GM12878 (cell line): Measurements from ENCODE around the gene C3orf22. TPM values are rescaled to one million over a fixed set of nuclear protein-coding genes. Genes with fewer than 3 reads are reported as not detected.

Experiments used
- ATAC-seq: fragments of 200-7000 bp; cut with Tn5 transposase; 3 replicates; pipeline ENCODE4 v1.9.1; 2020; ENCODE audit warnings: mild to moderate bottlenecking, moderate library complexity
- BruUV-seq: library from RNA; stranded (reverse); fragments of 400-500 nt; replicated peaks from 2 replicates; lab custom pipeline; 2021; lab: Mats Ljungman, UMichigan
- CTCF ChIA-PET: fragments of 300-600 bp; sonication (Branson Sonifier 250); formaldehyde crosslinking; extraction: SDS; loops from one replicate; lab custom pipeline; 2021; ENCODE audit warnings: inconsistent platforms; lab: Yijun Ruan, JAX
- POLR2A ChIA-PET: fragments of 350-600 bp; formaldehyde crosslinking; extraction: SDS; loops from one replicate; lab custom pipeline; 2021; ENCODE audit warnings: inconsistent platforms; lab: Charles Lee
- RAD21 ChIA-PET: fragments of 300-600 bp; sonication (Branson Sonifier 250); formaldehyde crosslinking; loops from one replicate; lab custom pipeline; 2023; ENCODE audit warnings: antibody characterized with exemption; ENCODE audit not compliant: unreplicated experiment; lab: Charles Lee
- SMC1A ChIA-PET: fragments of 300-600 bp; sonication (Branson Sonifier 250); formaldehyde crosslinking; loops from one replicate; lab custom pipeline; 2023; ENCODE audit not compliant: unreplicated experiment, uncharacterized antibody; lab: Charles Lee
- DNase-seq: peaks from one replicate; pipeline ENCODE4 v3.0.0-alpha.2; 2011; ENCODE audit warnings: low read depth, low spot score
- FAIRE-seq: peaks from 3 replicates; lab custom pipeline; 2011; peaks lifted over from hg19 to GRCh38; lab: Jason Lieb, UNC
- H2AFZ ChIP-seq: 2 replicates; pipeline ENCODE4 v1.6.0; 2011; ENCODE audit warnings: low read depth, low read length, control low read depth; ENCODE audit not compliant: control insufficient read depth
- H3K27ac ChIP-seq: 2 replicates; pipeline ENCODE4 v1.5.1; 2011; ENCODE audit warnings: control low read depth; ENCODE audit not compliant: control insufficient read depth, insufficient read depth
- H3K27me3 ChIP-seq, 2 experiments: replicated peaks in 1 of 2; 2 replicates each; pipeline versions ENCODE4 v1.6.0 to v1.6.1; 2011; ENCODE audit warnings: low read length in 1 of 2; ENCODE audit not compliant: control insufficient read depth in 2 of 2, insufficient read depth in 2 of 2
- H3K36me3 ChIP-seq, 2 experiments: 2 replicates each; pipeline ENCODE4 v1.5.1; 2011; ENCODE audit warnings: low read length in 1 of 2; ENCODE audit not compliant: control insufficient read depth in 2 of 2, insufficient read depth in 2 of 2
- H3K4me1 ChIP-seq: 2 replicates; pipeline ENCODE4 v1.6.1; 2011; ENCODE audit warnings: mild to moderate bottlenecking, low read length, moderate library complexity, mixed read lengths; ENCODE audit not compliant: control insufficient read depth, insufficient read depth
- H3K4me2 ChIP-seq: 2 replicates; pipeline ENCODE4 v1.6.0; 2011; ENCODE audit warnings: control low read depth; ENCODE audit not compliant: control insufficient read depth, insufficient read depth
- H3K4me3 ChIP-seq: fragments of 200-600 bp; sonication (generic); 2 replicates; pipeline ENCODE4 v1.5.1; 2016
- H3K79me2 ChIP-seq: 2 replicates; pipeline ENCODE4 v1.6.0; 2011; ENCODE audit warnings: low read length; ENCODE audit not compliant: control insufficient read depth, insufficient read depth
- H3K9ac ChIP-seq: 2 replicates; pipeline ENCODE4 v1.8.0; 2011; ENCODE audit warnings: low read length, control low read depth, mixed read lengths; ENCODE audit not compliant: control insufficient read depth, insufficient read depth
- H3K9me3 ChIP-seq: replicated peaks from 3 replicates; pipeline ENCODE4 v1.5.1; 2011; ENCODE audit warnings: mild to moderate bottlenecking, low read length; ENCODE audit not compliant: control insufficient read depth, insufficient read depth
- H4K20me1 ChIP-seq: 2 replicates; pipeline ENCODE4 v1.6.0; 2011; ENCODE audit not compliant: control insufficient read depth, insufficient read depth
- CHD4 ChIP-seq: fragments of 200-600 bp; sonication (generic); IDR thresholded peaks from 2 replicates; pipeline ENCODE4 v1.6.1; 2016; ENCODE audit warnings: mild to moderate bottlenecking
- CREM ChIP-seq: IDR thresholded peaks from 2 replicates; pipeline ENCODE4 v1.6.1; 2014; ENCODE audit warnings: antibody characterized with exemption, low read depth
- EZH2 ChIP-seq: IDR thresholded peaks from 2 replicates; pipeline ENCODE4 v1.6.1; 2012; ENCODE audit warnings: low read depth, mild to moderate bottlenecking, control low read depth, inconsistent platforms, low read length, borderline replicate concordance; ENCODE audit not compliant: control insufficient read depth
- FOXM1 ChIP-seq: IDR thresholded peaks from 2 replicates; pipeline ENCODE4 v1.6.1; 2012; ENCODE audit warnings: low read depth, mild to moderate bottlenecking, inconsistent platforms, low read length, moderate library complexity
- IRF4 ChIP-seq: IDR thresholded peaks from 2 replicates; pipeline ENCODE4 v1.6.1; 2011; ENCODE audit warnings: low read depth, low read length
- KDM1A ChIP-seq: fragments of 200-600 bp; sonication (generic); IDR thresholded peaks from 2 replicates; pipeline ENCODE4 v1.6.1; 2016; ENCODE audit warnings: borderline replicate concordance
- KLF5 ChIP-seq: fragments of 450-650 bp; IDR thresholded peaks from 2 replicates; pipeline ENCODE4 v1.6.1; 2014; ENCODE audit warnings: mild to moderate bottlenecking; ENCODE audit not compliant: partially characterized antibody
- PAX5 ChIP-seq: IDR thresholded peaks from 2 replicates; pipeline ENCODE4 v1.6.1; 2011; ENCODE audit warnings: low read depth, low read length, borderline replicate concordance
- POU2F2 ChIP-seq: IDR thresholded peaks from 3 replicates; pipeline ENCODE4 v1.6.1; 2011; ENCODE audit warnings: low read depth, mild to moderate bottlenecking, low read length, borderline replicate concordance
- PRDM15 ChIP-seq: fragments of 450-650 bp; formaldehyde crosslinking; IDR thresholded peaks from 2 replicates; pipeline ENCODE4 v1.4.0; 2020; ENCODE audit warnings: mild to moderate bottlenecking, moderate library complexity
- STAT3 ChIP-seq: IDR thresholded peaks from 2 replicates; pipeline ENCODE4 v1.6.1; 2011; ENCODE audit warnings: low read depth, low read length, improper control_type of control experiment
- TBL1XR1 ChIP-seq: IDR thresholded peaks from 2 replicates; pipeline ENCODE4 v1.6.1; 2012; ENCODE audit warnings: low read depth, low read length, improper control_type of control experiment
- USF2 ChIP-seq: IDR thresholded peaks from 2 replicates; pipeline ENCODE4 v1.6.1; 2011; ENCODE audit warnings: low read depth, low read length, improper control_type of control experiment, borderline replicate concordance
- YY1 ChIP-seq: IDR thresholded peaks from 2 replicates; pipeline ENCODE4 v1.6.1; 2011; ENCODE audit warnings: low read depth, mild to moderate bottlenecking, low read length
- ZNF592 ChIP-seq: fragments of 450-650 bp; IDR thresholded peaks from 2 replicates; pipeline ENCODE4 v1.6.1; 2017; ENCODE audit warnings: mild to moderate bottlenecking, moderate library complexity
- ZSCAN29 ChIP-seq: fragments of 450-650 bp; IDR thresholded peaks from 2 replicates; pipeline ENCODE4 v1.6.1; 2017; ENCODE audit warnings: mild to moderate bottlenecking, moderate library complexity
- ZZZ3 ChIP-seq: IDR thresholded peaks from 2 replicates; pipeline ENCODE4 v1.6.1; 2011; ENCODE audit warnings: low read depth; ENCODE audit not compliant: control insufficient read depth, insufficient read length
- WGBS: methylation state at CpG from one replicate; pipeline ENCODE4 v1.1.6; 2016; ENCODE audit warnings: low lambda C conversion rate; ENCODE audit not compliant: insufficient replicate concordance, insufficient coverage; ENCODE audit errors: missing lambda C conversion rate; 5-methylcytosine and 5-hydroxymethylcytosine counted together
- in situ Hi-C: fragments of 300-500 bp; cut with MboI; formaldehyde crosslinking; loops from 9 replicates; pipeline ENCODE4 v1.14.3; 2018; ENCODE audit warnings: mixed read lengths
- intact Hi-C: fragments of 100-400 bp; cut with micrococcal nuclease; formaldehyde crosslinking; loops from one replicate; pipeline ENCODE4 v1.14.2; 2022; ENCODE audit not compliant: unreplicated experiment
- polyA plus RNA-seq, 11 experiments: library from polyadenylated mRNA; depleted of rRNA in 4 of 11; unstranded in 6 of 11; stranded (reverse) in 5 of 11; fragments of >200 nt; fragmentation: Nextera tagmentation in 4 of 11; fragmentation: Illumina TruSeq in 1 of 11; extraction: Ambion mirVana in 4 of 11; extraction: Trizol in 1 of 11; gene quantifications; 1 replicate in 1 of 11; 2 replicates in 10 of 11; pipeline versions ENCODE4 v1.2.1 to v1.2.3, GENCODE V29; 2011 to 2016; ENCODE audit warnings: inconsistent platforms in 2 of 11, missing spikeins in 2 of 11, low read depth in 1 of 11
- total RNA-seq, 4 experiments: library from RNA; depleted of rRNA in 3 of 4; stranded (reverse); fragments of >200 nt in 3 of 4; fragmentation: Illumina TruSeq in 1 of 4; extraction: Trizol in 1 of 4; gene quantifications; 2 replicates each; pipeline versions ENCODE4 v1.2.1 to v1.2.3, GENCODE V29; 2013 to 2021

C3orf22 gene
- total and polyA plus RNA-seq, 10 of the 15 experiments (the other 5 are each of a cell fraction or from before 2014, with no cell fraction given), result not detected

- Histone ChIP-seq H3K27me3 (peaks cover 3 to 10% of the 10 kb centered on the region in 2 experiments; a peak in 3 of 4 replicates), H3K9ac (no peak overlapping the region), H3K4me3 (no peak overlapping the region), H3K36me3 (no peaks in the 10 kb centered on the region), H3K4me1 (no peaks in the 10 kb centered on the region), H3K27ac (no peak overlapping the region), H3K4me2 (no peak overlapping the region), H3K9me3 (no peaks in the 10 kb centered on the region), H2AFZ (no peak overlapping the region), H3K79me2 (no peaks in the 10 kb centered on the region), H4K20me1 (no peaks in the 10 kb centered on the region)
- SMC1A ChIA-PET, result no interaction called here
- RAD21 ChIA-PET, result no interaction called here
- in situ Hi-C loops (no loop called here), intact Hi-C loops (no loop called here)
- whole genome bisulfite sequencing, result 0% methylated on average over 1 of the region's 1 CpG
- DNase-seq, result no peak
- no peak for FAIRE-seq
- POLR2A ChIA-PET, result no interaction called here
- ATAC-seq, result no peak
- CTCF ChIA-PET, result no interaction called here
- no TSS peak for BruUV-seq
- TF ChIP-seq YY1 (no peak), TBL1XR1 (no peak), KLF5 (no peak), CHD4 (no peak), PAX5 (no peak), EZH2 (no peak), ZZZ3 (no peak), USF2 (no peak), IRF4 (no peak), FOXM1 (no peak), CREM (no peak), ZNF592 (no peak), STAT3 (no peak), KDM1A (no peak), POU2F2 (no peak), PRDM15 (CRISPR knock-in tag) (no peak), ZSCAN29 (no peak)
Measured at GRCh38 chr3:126547721-126548120, 11.0 kb downstream of the C3orf22 start.
